Loucy (cell line): ENCODE data around the gene ERCC4.

Experiments
- CTCF ChIP-seq: fragments of 200-600 bp; sonication (generic); conservative IDR thresholded peaks from 2 replicates; pipeline ENCODE4 v1.5.1; 2014; ENCODE audit warnings: mild to moderate bottlenecking, antibody characterized with exemption, low read length
- EZH2phosphoT487 ChIP-seq: fragments of 200-600 bp; IDR thresholded peaks from 2 replicates; pipeline ENCODE4 v1.6.1; 2018; ENCODE audit warnings: antibody characterized with exemption, mild to moderate bottlenecking, moderate library complexity, borderline replicate concordance

- TF ChIP-seq CTCF (no peak), EZH2phosphoT487 (no peak)
Observed at GRCh38 chr16:13911871-13912270, 8.1 kb upstream of the ERCC4 start.
